Sigmoid colon (tissue), 7 donors: ENCODE results near the gene USP30. TPM values are rescaled to one million over a fixed set of nuclear protein-coding genes. Genes with fewer than 3 reads are reported as not detected.
"Not testable (repeated sequence)": the region's sequence is repeated elsewhere in the genome, so short reads cannot be mapped to it uniquely, and the experiment has no call there.

Experiments
- DNase-seq: peaks from one replicate; pipeline ENCODE4 v3.0.0-alpha.2; 2019
- H3K27ac ChIP-seq, 4 donors: fragments of 200-600 bp; sonication (generic); one replicate each; pipeline ENCODE4 v1.5.1; 2016 to 2019; ENCODE audit warnings: mild to moderate bottlenecking in 1 of 4
- H3K27me3 ChIP-seq, 3 donors: fragments of 200-600 bp; sonication (generic); one replicate each; pipeline ENCODE4 v1.5.1; 2019; ENCODE audit warnings: mild to moderate bottlenecking in 1 of 3
- H3K36me3 ChIP-seq, 4 donors: fragments of 200-600 bp; sonication (generic); one replicate each; pipeline ENCODE4 v1.5.1; 2016 to 2019
- H3K4me1 ChIP-seq, 4 donors: fragments of 200-600 bp; sonication (generic); one replicate each; pipeline ENCODE4 v1.5.1; 2017 to 2019
- H3K4me3 ChIP-seq, 4 donors: fragments of 200-600 bp; sonication (generic); one replicate each; pipeline ENCODE4 v1.5.1; 2017 to 2019; ENCODE audit warnings: mild to moderate bottlenecking in 2 of 4, moderate library complexity in 1 of 4
- H3K9me3 ChIP-seq, 4 donors: fragments of 200-600 bp in 3 of 4; sonication (generic) in 3 of 4; one replicate each; pipeline versions ENCODE4 v1.5.1 to v1.6.1; 2013 to 2019
- EP300 ChIP-seq, 4 donors: sonication (generic); formaldehyde crosslinking; IDR thresholded peaks; one replicate each; pipeline ENCODE4 v1.6.1; 2017; ENCODE audit warnings: antibody characterized with exemption in 4 of 4
- POLR2A ChIP-seq, 2 donors: fragments of 450-650 bp; IDR thresholded peaks; one replicate each; pipeline ENCODE4 v1.6.1; 2016; ENCODE audit warnings: antibody characterized with exemption in 2 of 2, mild to moderate bottlenecking in 2 of 2, moderate library complexity in 2 of 2
- POLR2AphosphoS5 ChIP-seq, 4 donors: sonication (generic); formaldehyde crosslinking; IDR thresholded peaks; one replicate each; pipeline ENCODE4 v1.6.1; 2017; ENCODE audit warnings: antibody characterized with exemption in 4 of 4
- WGBS, 2 donors: extraction: QIAGEN DNeasy Blood & Tissue Kit; methylation state at CpG; one replicate each; pipeline ENCODE4 v1.1.7; 2013; 5-methylcytosine and 5-hydroxymethylcytosine counted together
- intact Hi-C: fragments of 100-400 bp; cut with DNase I; formaldehyde crosslinking; loops from one replicate; pipeline ENCODE4 v1.15.1; 2023
- polyA plus RNA-seq, 3 donors: library from polyadenylated mRNA; stranded (reverse); fragments of 200-250 nt; gene quantifications; one replicate each; pipeline ENCODE4 v1.2.3, GENCODE V29; 2013
- total RNA-seq, 4 donors: library from RNA; depleted of rRNA; stranded (reverse); fragments of >200 nt; gene quantifications; one replicate each; pipeline ENCODE4 v1.1.0, GENCODE V29; 2016
- TF ChIP-seq, protein P1 (sequence below), 4 experiments: fragments of 450-650 bp in 3 of 4; fragments of 200-600 bp in 1 of 4; IDR thresholded peaks; one replicate each; pipeline ENCODE4 v1.5.1; 2016 to 2019; ENCODE audit warnings: antibody characterized with exemption in 4 of 4, mild to moderate bottlenecking in 3 of 4, moderate library complexity in 2 of 4
- donor health status: healthy with polysubstance abuse.
- donor health status: Bipolar disorder and iron deficiency.
- donor health status: healthy.

Gene USP30
- total and polyA plus RNA-seq, 7 donors: 6.0 to 15.2 (median 9.8) TPM

DNA sequence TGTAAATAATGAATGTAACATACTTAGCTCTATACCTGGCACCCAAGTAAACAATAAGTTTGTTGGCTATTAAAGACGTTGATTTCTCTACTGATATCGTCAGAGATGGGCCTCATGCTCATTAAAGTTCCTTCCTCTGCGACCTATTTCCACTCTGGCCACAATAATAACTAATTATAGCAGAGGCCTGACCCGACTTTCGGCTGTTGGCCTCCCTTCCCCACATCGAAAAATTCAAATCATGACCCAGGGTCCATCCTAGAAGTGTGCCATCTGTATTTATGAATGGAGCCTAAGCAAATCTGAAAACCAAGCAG is 321 bp upstream of the USP30 start:
- intact Hi-C loops: loop anchor here (2.0 to 5.0 kb wide), 3 partner anchors 41 to 490 kb away; partner anchors contain the start of genes ALKBH2, ISCU and SART3
- H3K9me3 ChIP-seq: no peaks in the 10 kb centered on the region
- DNase-seq: no peak
- H3K27ac ChIP-seq: peak overlapping the region; percentile 86 to 88 (median 86)
- H3K36me3 ChIP-seq: peaks cover 0 to 3% (median 0%) of the 10 kb centered on the region in 4 donors
- no peak for TF ChIP-seq EP300 (IDR thresholded peaks at IDR 0.05)
- TF ChIP-seq POLR2AphosphoS5 (IDR thresholded peaks at IDR 0.05): no peak
- TF ChIP-seq POLR2A (IDR thresholded peaks at IDR 0.05): no peak
- TF ChIP-seq, protein P1, sequence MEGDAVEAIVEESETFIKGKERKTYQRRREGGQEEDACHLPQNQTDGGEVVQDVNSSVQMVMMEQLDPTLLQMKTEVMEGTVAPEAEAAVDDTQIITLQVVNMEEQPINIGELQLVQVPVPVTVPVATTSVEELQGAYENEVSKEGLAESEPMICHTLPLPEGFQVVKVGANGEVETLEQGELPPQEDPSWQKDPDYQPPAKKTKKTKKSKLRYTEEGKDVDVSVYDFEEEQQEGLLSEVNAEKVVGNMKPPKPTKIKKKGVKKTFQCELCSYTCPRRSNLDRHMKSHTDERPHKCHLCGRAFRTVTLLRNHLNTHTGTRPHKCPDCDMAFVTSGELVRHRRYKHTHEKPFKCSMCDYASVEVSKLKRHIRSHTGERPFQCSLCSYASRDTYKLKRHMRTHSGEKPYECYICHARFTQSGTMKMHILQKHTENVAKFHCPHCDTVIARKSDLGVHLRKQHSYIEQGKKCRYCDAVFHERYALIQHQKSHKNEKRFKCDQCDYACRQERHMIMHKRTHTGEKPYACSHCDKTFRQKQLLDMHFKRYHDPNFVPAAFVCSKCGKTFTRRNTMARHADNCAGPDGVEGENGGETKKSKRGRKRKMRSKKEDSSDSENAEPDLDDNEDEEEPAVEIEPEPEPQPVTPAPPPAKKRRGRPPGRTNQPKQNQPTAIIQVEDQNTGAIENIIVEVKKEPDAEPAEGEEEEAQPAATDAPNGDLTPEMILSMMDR (IDR thresholded peaks at IDR 0.05): no peak
- no peaks in the 10 kb centered on the region for H3K27me3 ChIP-seq
- H3K4me3 ChIP-seq: peak overlapping the region; percentile 74 to 99 (median 96)
- peaks cover 0 to 19% (median 15%) of the 10 kb centered on the region in 4 donors for H3K4me1 ChIP-seq
- WGBS, 2 donors: 5 to 9% methylated on average over 6 of the region's 6 CpGs

DNA sequence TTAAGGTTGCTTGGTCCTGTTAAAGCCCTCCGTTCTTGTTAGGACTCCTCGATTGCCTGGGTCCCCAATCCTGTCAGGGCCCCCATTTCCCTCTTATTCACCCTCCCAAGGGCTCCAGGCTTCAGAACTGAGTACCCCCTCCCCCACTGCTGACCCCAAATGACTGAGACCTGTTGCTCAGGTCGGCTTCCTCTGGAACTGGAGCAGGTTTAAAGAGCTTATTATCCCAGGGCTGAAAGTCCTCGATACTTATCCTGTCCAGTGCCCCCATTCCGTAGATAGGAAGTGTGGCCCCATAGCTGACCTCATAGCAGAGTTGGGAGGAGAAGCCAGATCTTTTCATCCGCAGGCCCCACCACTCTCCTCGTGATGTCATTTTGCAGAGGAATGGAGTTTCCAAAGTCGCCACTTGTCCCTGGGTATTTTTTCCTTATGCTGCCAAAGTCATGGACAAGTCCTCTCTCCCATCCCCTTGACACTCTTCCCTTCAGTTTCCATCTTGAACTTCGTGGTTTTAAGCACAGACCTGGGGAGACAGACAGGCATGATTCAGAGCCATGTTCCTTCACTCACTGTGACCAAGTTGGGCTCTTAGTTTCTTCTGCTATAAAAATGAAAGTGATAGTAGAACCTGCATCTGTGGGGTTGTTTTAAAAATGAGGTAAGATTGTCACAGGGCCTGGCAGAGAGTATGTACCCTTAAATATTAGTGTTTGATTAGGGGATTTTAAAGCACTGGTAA is 1.2 kb downstream of the USP30 start:
- Histone ChIP-seq H3K9me3 (no peaks in the 10 kb centered on the region), H3K27ac (peak overlapping the region; percentile 14 to 88 (median 86)), H3K4me3 (peak overlapping the region; percentile 74 to 99 (median 96)), H3K36me3 (peaks cover 0 to 18% (median 5%) of the 10 kb centered on the region in 4 donors), H3K4me1 (peaks cover 0 to 19% (median 15%) of the 10 kb centered on the region in 4 donors), H3K27me3 (no peaks in the 10 kb centered on the region)
- intact Hi-C loops: loop anchor here (2.0 to 5.0 kb wide), 3 partner anchors 39 to 491 kb away; partner anchors contain the start of genes ALKBH2, ISCU and SART3
- DNase-seq: no peak
- 4 to 12% methylated on average over 9 of the region's 9 CpGs for WGBS, 2 donors
- no peak for TF ChIP-seq POLR2A (IDR thresholded peaks at IDR 0.05)
- no peak for TF ChIP-seq EP300 (IDR thresholded peaks at IDR 0.05)
- TF ChIP-seq POLR2AphosphoS5 (IDR thresholded peaks at IDR 0.05): no peak
- TF ChIP-seq, protein P1 (IDR thresholded peaks at IDR 0.05): no peak

DNA sequence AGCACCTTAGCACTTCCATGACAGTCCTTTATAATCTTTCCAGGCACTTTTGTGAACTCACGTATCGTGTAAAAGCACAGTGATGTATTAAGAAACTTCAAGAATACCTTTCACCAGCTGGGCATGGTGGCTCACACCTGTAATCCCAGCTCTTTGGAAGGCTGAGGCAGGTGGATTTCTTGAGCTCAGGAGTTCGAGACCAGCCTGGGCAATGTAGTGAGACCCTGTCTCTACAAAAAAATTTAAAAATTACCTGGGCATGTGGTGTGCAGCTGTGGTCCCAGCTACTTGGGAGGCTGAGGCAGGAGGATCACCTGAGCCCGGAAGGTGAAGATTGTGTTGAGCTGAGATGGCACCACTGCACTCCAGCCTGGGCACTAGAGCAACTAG is 1.7 kb downstream of the USP30 start:
- H3K27me3 ChIP-seq, H3K9me3 ChIP-seq, DNase-seq: not testable (repeated sequence)
- WGBS, 2 donors: 52 to 69% methylated on average over 4 of the region's 4 CpGs
- peaks cover 0 to 19% (median 15%) of the 10 kb centered on the region in 4 donors for H3K4me1 ChIP-seq
- H3K27ac ChIP-seq: peak overlapping the region in 3 of 4 donors; percentile 86 to 88 (median 87)
- intact Hi-C loops: loop anchor here (5.0 kb wide), 2 partner anchors 102 to 492 kb away; partner anchors contain the start of genes ISCU and SART3
- peaks cover 0 to 24% (median 6%) of the 10 kb centered on the region in 4 donors for H3K36me3 ChIP-seq
- H3K4me3 ChIP-seq: peak overlapping the region in 1 of 4 donors; percentile 99

DNA sequence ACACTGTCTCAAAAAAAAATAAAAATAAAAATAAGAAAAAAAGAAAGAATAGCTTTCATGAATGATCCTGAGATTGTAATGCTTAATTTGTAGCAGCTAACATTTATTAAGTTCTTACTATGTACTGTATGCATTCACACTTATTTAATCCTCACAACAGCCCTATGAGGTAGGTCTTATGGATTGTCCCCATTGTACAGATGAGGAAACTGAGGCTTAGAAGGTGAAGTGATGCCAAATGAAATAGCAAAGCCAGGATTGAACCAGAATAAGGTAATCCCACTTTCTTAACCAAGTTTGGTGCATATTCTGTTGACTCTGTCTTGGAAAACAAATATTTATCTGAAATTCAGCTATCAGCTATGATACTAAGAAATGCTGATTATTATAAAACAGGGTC is 2.1 kb downstream of the USP30 start:
- Histone ChIP-seq H3K9me3 (no peaks in the 10 kb centered on the region), H3K27ac (no peak overlapping the region)
- intact Hi-C loops: loop anchor here (5.0 kb wide), 2 partner anchors 102 to 492 kb away; partner anchors contain the start of genes ISCU and SART3

DNA sequence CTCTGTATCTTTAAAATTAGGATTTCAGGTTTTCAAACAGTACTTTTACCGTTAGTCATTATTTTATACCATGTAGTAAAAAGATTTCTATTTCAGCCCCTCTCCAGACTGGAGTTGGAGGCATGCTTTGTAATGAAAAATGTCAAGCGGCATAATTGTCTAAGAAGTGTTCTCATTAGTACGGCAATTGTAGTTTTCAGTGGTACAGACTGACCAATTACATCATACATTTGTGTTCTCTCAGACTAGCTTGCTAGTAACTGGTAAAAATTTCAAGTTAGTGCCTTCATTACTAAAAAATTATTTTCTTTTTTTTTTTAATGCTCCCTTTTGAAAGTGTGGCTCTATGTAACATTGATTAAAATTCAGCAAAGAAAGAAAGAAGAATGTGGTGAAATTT is 4.5 kb downstream of the USP30 start:
- Histone ChIP-seq H3K4me3 (no peak overlapping the region), H3K9me3 (no peaks in the 10 kb centered on the region), H3K27me3 (no peaks in the 10 kb centered on the region), H3K36me3 (peaks cover 0 to 49% (median 8%) of the 10 kb centered on the region in 4 donors), H3K4me1 (peaks cover 0 to 18% (median 15%) of the 10 kb centered on the region in 4 donors), H3K27ac (no peak overlapping the region)
- 81 to 90% methylated on average over 3 of the region's 3 CpGs for WGBS, 2 donors
- intact Hi-C loops: no loop called here
- no peak for DNase-seq
- TF ChIP-seq POLR2A (IDR thresholded peaks at IDR 0.05) (no peak), EP300 (IDR thresholded peaks at IDR 0.05) (no peak), POLR2AphosphoS5 (IDR thresholded peaks at IDR 0.05) (no peak)
- TF ChIP-seq, protein P1 (IDR thresholded peaks at IDR 0.05): no peak

More for the DNA sequence above, 2.1 kb downstream of the USP30 start:
- H3K36me3 ChIP-seq: peaks cover 0 to 28% (median 8%) of the 10 kb centered on the region in 4 donors
- no peak for DNase-seq
- TF ChIP-seq POLR2A (IDR thresholded peaks at IDR 0.05): no peak
- TF ChIP-seq, protein P1 (IDR thresholded peaks at IDR 0.05): no peak
- no peak for TF ChIP-seq POLR2AphosphoS5 (IDR thresholded peaks at IDR 0.05)
- TF ChIP-seq EP300 (IDR thresholded peaks at IDR 0.05): no peak
- H3K27me3 ChIP-seq: no peaks in the 10 kb centered on the region
- peaks cover 0 to 19% (median 15%) of the 10 kb centered on the region in 4 donors for H3K4me1 ChIP-seq
- no peak overlapping the region for H3K4me3 ChIP-seq
